HFFc6 (cell line): ENCODE measurements around the gene KRTAP5-3. TPM values are rescaled to one million over a fixed set of nuclear protein-coding genes. Genes with fewer than 3 reads are reported as not detected.

ENCODE experiments used
- DNase-seq: peaks from one replicate; pipeline ENCODE4 v3.0.0-alpha.2; 2018
- H3K27ac Mint-ChIP-seq: 2 replicates; pipeline ENCODE4 v1.8.0; 2020; ENCODE audit warnings: mild to moderate bottlenecking, mixed read lengths
- H3K27me3 Mint-ChIP-seq: 2 replicates; pipeline ENCODE4 v1.8.0; 2021; ENCODE audit warnings: mild to moderate bottlenecking, moderate library complexity, mixed read lengths; ENCODE audit not compliant: insufficient read depth
- H3K36me3 Mint-ChIP-seq: 2 replicates; pipeline ENCODE4 v1.8.0; 2021; ENCODE audit warnings: low read depth, mixed read lengths
- H3K4me1 Mint-ChIP-seq: 2 replicates; pipeline ENCODE4 v1.8.0; 2020; ENCODE audit warnings: low read depth, mixed read lengths
- H3K4me3 Mint-ChIP-seq: 2 replicates; pipeline ENCODE4 v1.8.0; 2020; ENCODE audit warnings: mild to moderate bottlenecking, moderate library complexity, mixed read lengths
- H3K9me3 Mint-ChIP-seq: 2 replicates; pipeline ENCODE4 v1.8.0; 2020; ENCODE audit warnings: mild to moderate bottlenecking, mixed read lengths
- total RNA-seq, 6 experiments: library from RNA; stranded (reverse); fragmentation: NEBNext Ultra II Directional; extraction: Animal tissue kit (Norgen Biotek cat#: 25700); gene quantifications; 2 replicates in 1 of 6; 3 replicates in 5 of 6; pipeline ENCODE4 v1.2.3, GENCODE V29; 2021
- TF ChIP-seq, protein P1 (sequence below): fragments of 200-600 bp; sonication (generic); IDR thresholded peaks from 2 replicates; pipeline ENCODE4 v1.5.0; 2021; ENCODE audit warnings: antibody characterized with exemption, mild to moderate bottlenecking

Gene KRTAP5-3
- total RNA-seq, 6 experiments from 2014 or later, result not detected

DNA sequence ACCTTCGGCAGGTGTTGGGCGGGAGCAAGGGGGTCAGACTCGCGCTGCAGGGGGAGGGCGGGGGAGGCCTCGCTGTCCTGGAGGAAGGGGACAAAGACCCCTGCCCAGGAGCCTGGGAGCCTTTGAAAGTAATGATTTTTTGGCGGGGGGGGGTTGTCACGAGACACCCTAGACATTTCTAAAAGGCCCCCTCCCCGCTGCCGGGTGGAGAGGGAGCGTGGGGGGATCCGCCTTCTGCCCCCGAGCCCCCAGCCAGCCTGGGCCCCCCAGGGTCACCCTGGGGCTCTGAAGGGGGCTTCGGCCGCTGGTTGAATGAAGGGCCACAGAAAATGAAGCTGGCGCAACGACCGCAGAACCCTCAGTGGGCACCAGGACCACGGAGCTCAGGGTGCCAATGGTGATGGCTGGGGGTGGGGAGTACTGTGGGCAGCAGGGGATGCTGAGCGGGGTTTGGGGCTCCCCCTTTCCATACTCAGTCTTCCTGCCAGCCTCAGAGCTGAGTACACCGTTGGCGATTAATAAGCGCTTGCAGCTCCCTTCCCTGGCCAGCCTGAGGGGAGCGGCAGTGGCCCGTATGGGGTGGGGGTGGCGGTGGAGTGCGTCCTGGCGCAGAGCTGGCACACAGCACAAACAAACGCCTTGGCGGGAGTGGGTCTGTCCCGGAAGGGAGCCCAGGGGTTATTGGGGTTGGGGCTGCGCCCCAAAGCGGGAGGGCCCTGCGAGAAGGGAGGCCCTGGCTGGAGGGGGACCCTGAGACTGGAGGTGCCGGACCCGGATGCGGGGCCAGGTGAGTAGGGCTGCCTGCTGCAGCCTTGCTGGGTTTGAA, 35.0 kb downstream of the KRTAP5-3 start:
- Mint-ChIP-seq H3K4me1 (no peaks in the 10 kb centered on the region), H3K36me3 (peaks cover 3% of the 10 kb centered on the region), H3K4me3 (no peak overlapping the region), H3K27me3 (peaks cover 14% of the 10 kb centered on the region), H3K27ac (no peak overlapping the region), H3K9me3 (peaks cover 3% of the 10 kb centered on the region)
- DNase-seq, result no peak
- TF ChIP-seq, protein P1, sequence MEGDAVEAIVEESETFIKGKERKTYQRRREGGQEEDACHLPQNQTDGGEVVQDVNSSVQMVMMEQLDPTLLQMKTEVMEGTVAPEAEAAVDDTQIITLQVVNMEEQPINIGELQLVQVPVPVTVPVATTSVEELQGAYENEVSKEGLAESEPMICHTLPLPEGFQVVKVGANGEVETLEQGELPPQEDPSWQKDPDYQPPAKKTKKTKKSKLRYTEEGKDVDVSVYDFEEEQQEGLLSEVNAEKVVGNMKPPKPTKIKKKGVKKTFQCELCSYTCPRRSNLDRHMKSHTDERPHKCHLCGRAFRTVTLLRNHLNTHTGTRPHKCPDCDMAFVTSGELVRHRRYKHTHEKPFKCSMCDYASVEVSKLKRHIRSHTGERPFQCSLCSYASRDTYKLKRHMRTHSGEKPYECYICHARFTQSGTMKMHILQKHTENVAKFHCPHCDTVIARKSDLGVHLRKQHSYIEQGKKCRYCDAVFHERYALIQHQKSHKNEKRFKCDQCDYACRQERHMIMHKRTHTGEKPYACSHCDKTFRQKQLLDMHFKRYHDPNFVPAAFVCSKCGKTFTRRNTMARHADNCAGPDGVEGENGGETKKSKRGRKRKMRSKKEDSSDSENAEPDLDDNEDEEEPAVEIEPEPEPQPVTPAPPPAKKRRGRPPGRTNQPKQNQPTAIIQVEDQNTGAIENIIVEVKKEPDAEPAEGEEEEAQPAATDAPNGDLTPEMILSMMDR, result no peak

DNA sequence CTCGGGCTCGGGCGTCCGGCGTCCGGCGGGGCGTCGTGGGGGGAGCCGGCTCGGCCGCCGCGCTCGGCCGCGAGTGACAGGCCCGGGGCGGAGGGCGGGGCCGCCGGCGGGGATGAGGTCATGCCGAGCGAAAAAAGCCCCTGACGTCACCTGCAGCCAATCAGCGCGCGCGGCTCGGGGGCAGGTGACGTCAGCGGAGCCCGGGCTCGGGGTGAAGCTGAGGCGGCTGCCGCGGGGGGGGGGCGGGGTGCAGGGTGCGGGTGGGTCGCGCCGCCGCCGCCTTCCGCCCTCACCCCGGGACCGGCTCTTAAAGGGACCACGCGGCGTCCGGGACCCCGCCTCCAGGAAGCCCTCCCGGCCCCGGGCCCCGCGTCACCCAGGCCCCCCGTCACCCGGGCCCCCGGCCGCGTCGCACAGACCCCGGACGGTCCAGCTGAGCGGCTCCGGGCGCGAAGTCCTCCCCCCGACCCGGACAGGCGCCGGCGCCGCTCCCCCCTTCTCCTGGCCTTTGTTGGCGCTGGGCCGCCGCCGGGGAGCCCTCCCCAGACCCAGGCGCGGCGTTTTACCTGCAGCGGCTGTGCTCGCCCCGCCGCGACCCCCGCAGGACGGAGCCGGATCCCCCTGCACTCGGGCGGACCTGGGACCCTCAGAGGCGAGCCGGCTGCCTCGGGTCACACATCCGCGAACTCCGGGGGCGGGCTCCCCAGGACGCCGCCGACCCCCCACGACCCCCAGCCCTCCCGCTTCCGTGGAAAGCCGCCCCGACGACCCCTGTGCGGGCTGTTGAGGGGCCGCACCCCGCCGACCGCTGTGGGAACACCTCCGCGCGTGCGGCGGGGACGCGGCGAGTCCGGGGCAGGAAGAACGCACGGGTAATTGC, 35.8 kb downstream of the KRTAP5-3 start, which contains the start of gene DUSP8:
DUSP8 (minus strand) TSS at position 75 of the 880 bp plus-strand sequence. CDS start 6,445 bp downstream, outside the sequence.
- no peaks in the 10 kb centered on the region for H3K36me3 Mint-ChIP-seq
- peak; percentile 67 for DNase-seq
- no peak within 1 kb of the TSS for H3K4me3 Mint-ChIP-seq

DNA sequence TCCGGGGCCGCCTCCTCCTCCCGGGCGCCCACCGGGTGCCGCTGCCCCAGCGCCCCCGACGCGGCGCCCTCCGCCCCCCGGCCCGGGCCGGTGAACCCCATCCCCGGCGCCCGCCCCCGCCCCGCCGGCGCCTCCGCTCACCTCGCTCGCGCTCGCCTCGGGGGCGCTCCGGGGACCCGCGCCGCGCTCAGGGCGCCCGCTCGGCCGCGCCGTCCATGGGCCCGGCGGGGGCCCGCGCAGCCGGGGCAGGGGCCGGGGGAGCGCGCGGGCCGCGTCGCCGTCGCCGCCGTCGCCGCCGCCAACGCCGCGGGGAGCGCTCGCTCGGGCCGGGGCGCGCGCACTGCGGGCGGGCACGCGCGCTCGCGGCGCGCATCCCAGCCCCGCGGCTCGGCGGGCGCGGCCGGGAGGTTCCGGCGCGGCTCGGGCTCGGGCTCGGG, 36.5 kb downstream of the KRTAP5-3 start:
- H3K4me3 Mint-ChIP-seq, result no peak overlapping the region
- no peaks in the 10 kb centered on the region for H3K36me3 Mint-ChIP-seq
- H3K27me3 Mint-ChIP-seq, result peaks cover 15% of the 10 kb centered on the region
- no peak overlapping the region for H3K27ac Mint-ChIP-seq
- TF ChIP-seq, protein P1, result no peak
- no peak for DNase-seq
- no peaks in the 10 kb centered on the region for H3K9me3 Mint-ChIP-seq
- no peaks in the 10 kb centered on the region for H3K4me1 Mint-ChIP-seq

More for the DNA sequence above, 35.8 kb downstream of the KRTAP5-3 start, which contains the start of gene DUSP8:
- Mint-ChIP-seq H3K27me3 (peaks cover 13% of the 10 kb centered on the region), H3K27ac (no peak within 1 kb of the TSS), H3K4me1 (no peaks in the 10 kb centered on the region), H3K9me3 (no peaks in the 10 kb centered on the region)
- TF ChIP-seq, protein P1, result no peak

DNA sequence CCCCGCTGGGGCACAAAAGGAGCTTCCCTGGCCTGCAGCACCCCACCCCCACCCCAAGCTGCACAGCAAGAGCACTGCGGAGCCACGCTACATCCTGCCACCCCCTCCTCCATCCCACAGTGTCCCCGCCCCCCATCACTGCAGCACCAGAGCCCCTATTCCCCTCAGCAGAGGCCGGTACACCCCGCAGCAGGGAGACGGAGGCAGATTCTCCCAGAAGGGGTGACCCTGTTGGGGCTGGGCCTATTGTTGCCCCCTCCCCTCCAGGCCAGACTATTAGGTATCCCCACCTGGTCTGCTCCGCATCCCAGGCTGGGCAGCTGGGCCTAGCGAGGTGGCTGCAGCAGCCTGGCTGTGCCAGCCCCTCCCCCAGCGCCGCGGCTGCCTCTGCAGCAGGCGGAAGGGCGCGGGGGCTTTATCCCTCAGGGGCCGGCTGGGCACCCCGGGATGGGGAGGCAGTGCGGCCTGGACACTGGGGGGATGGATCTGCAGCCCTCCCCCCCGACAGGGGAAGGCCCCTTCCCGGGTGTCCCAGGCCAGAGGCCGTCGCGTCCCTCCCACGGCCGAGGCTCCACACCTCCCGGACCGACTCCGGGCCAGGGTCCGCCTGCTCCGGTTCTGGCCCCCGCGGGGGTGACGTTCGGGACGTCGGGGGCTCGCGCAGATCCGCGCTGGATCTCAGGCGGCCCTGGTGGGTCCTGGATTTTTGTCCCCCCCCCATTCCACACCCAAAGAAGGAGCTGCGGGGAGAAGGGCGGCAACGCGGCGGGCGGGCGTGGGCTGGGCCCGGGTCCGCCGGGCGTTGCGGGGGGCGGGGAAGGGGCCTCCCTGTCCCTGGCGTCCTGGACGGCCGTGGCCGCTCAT, 37.1 kb downstream of the KRTAP5-3 start:
- TF ChIP-seq, protein P1, result no peak
- Mint-ChIP-seq H3K4me3 (no peak overlapping the region), H3K36me3 (no peaks in the 10 kb centered on the region), H3K27me3 (peaks cover 10% of the 10 kb centered on the region), H3K27ac (no peak overlapping the region), H3K4me1 (no peaks in the 10 kb centered on the region), H3K9me3 (no peaks in the 10 kb centered on the region)
- no peak for DNase-seq

DNA sequence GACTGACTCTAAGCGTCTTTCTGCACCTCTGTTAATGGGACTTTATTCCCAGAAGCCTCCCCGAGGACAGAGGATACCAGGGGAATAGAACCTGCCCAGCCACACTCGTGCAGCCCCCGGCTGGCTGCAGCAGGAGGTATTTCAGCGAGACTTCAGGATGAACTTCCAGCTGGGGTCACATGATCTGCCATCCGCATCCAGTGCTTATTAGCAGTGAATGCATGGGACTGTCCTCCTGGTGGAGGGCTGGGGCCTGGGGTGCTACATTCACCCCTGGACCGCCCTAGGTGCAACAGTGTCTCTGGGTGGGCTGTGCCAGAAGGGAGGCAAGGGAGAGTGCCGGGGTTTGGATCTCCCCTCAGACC, 37.8 kb downstream of the KRTAP5-3 start:
- no peaks in the 10 kb centered on the region for H3K4me1 Mint-ChIP-seq
- H3K27me3 Mint-ChIP-seq, result peaks cover 7% of the 10 kb centered on the region
- H3K4me3 Mint-ChIP-seq, result no peak overlapping the region
- no peaks in the 10 kb centered on the region for H3K36me3 Mint-ChIP-seq
- TF ChIP-seq, protein P1, result no peak
- no peak for DNase-seq
- H3K9me3 Mint-ChIP-seq, result no peaks in the 10 kb centered on the region
- no peak overlapping the region for H3K27ac Mint-ChIP-seq
